Measurements from ENCODE around the gene RNF138.

DNA sequence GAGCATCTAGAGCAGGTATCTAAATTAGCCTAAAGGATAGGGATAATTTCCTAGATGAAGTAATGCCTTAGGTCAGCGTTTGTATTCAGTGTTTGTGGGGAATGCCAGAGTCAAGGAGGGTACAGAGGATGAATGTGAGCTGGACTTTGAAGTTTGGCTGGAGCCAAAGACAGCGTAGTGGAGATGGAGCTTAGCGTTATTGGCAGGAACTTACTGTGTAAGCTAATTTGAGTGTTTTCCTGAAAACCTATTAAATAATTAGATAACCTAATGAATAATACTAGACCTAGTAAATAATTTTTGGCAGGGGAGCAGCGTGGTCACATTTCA, 4.2 kb downstream of the RNF138 start:
- TF ChIP-seq, protein P1, sequence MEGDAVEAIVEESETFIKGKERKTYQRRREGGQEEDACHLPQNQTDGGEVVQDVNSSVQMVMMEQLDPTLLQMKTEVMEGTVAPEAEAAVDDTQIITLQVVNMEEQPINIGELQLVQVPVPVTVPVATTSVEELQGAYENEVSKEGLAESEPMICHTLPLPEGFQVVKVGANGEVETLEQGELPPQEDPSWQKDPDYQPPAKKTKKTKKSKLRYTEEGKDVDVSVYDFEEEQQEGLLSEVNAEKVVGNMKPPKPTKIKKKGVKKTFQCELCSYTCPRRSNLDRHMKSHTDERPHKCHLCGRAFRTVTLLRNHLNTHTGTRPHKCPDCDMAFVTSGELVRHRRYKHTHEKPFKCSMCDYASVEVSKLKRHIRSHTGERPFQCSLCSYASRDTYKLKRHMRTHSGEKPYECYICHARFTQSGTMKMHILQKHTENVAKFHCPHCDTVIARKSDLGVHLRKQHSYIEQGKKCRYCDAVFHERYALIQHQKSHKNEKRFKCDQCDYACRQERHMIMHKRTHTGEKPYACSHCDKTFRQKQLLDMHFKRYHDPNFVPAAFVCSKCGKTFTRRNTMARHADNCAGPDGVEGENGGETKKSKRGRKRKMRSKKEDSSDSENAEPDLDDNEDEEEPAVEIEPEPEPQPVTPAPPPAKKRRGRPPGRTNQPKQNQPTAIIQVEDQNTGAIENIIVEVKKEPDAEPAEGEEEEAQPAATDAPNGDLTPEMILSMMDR (IDR thresholded peaks at IDR 0.05 in 2 of 3, conservative IDR thresholded peaks at IDR 0.05 in 1 of 3; ENCODE audit: control insufficient read depth in 2 of 3, extremely low read depth in 1 of 3, insufficient read depth in 1 of 3, low read depth in 3 of 3, low read length in 3 of 3) = no peak
- no peak for TF ChIP-seq SUZ12 (IDR thresholded peaks at IDR 0.05; ENCODE audit: unreplicated experiment)
- TF ChIP-seq, protein P2, sequence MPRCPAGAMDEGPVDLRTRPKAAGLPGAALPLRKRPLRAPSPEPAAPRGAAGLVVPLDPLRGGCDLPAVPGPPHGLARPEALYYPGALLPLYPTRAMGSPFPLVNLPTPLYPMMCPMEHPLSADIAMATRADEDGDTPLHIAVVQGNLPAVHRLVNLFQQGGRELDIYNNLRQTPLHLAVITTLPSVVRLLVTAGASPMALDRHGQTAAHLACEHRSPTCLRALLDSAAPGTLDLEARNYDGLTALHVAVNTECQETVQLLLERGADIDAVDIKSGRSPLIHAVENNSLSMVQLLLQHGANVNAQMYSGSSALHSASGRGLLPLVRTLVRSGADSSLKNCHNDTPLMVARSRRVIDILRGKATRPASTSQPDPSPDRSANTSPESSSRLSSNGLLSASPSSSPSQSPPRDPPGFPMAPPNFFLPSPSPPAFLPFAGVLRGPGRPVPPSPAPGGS (IDR thresholded peaks at IDR 0.05; ENCODE audit: borderline replicate concordance, insufficient read depth, low read depth, low read length, poor library complexity, severe bottlenecking) = no peak
- TF ChIP-seq, protein P3, sequence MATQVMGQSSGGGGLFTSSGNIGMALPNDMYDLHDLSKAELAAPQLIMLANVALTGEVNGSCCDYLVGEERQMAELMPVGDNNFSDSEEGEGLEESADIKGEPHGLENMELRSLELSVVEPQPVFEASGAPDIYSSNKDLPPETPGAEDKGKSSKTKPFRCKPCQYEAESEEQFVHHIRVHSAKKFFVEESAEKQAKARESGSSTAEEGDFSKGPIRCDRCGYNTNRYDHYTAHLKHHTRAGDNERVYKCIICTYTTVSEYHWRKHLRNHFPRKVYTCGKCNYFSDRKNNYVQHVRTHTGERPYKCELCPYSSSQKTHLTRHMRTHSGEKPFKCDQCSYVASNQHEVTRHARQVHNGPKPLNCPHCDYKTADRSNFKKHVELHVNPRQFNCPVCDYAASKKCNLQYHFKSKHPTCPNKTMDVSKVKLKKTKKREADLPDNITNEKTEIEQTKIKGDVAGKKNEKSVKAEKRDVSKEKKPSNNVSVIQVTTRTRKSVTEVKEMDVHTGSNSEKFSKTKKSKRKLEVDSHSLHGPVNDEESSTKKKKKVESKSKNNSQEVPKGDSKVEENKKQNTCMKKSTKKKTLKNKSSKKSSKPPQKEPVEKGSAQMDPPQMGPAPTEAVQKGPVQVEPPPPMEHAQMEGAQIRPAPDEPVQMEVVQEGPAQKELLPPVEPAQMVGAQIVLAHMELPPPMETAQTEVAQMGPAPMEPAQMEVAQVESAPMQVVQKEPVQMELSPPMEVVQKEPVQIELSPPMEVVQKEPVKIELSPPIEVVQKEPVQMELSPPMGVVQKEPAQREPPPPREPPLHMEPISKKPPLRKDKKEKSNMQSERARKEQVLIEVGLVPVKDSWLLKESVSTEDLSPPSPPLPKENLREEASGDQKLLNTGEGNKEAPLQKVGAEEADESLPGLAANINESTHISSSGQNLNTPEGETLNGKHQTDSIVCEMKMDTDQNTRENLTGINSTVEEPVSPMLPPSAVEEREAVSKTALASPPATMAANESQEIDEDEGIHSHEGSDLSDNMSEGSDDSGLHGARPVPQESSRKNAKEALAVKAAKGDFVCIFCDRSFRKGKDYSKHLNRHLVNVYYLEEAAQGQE (IDR thresholded peaks at IDR 0.05; ENCODE audit: low read depth, low read length) = no peak
- TF ChIP-seq USF1 (IDR thresholded peaks at IDR 0.05; ENCODE audit: borderline replicate concordance, extremely low read length, insufficient read depth, low read depth, low read length) = no peak
- TF ChIP-seq ZNF274 (IDR thresholded peaks at IDR 0.05; ENCODE audit: insufficient read depth, insufficient read length) = no peak
- TF ChIP-seq, protein P4, sequence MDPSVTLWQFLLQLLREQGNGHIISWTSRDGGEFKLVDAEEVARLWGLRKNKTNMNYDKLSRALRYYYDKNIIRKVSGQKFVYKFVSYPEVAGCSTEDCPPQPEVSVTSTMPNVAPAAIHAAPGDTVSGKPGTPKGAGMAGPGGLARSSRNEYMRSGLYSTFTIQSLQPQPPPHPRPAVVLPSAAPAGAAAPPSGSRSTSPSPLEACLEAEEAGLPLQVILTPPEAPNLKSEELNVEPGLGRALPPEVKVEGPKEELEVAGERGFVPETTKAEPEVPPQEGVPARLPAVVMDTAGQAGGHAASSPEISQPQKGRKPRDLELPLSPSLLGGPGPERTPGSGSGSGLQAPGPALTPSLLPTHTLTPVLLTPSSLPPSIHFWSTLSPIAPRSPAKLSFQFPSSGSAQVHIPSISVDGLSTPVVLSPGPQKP (IDR thresholded peaks at IDR 0.05; ENCODE audit: low read depth, low read length) = no peak
- no peak for TF ChIP-seq SP1 (IDR thresholded peaks at IDR 0.05; ENCODE audit: low read depth, low read length)
